Fibroblast of skin of left biceps (primary cell): Measurements from ENCODE around the gene TLE3.
"Not testable (repeated sequence)": the region's sequence is repeated elsewhere in the genome, so short reads cannot be mapped to it uniquely, and the experiment has no call there.

Experiments
- DNase-seq, 2 experiments: peaks; one replicate each; pipeline ENCODE4 v3.0.0-alpha.2; 2013; ENCODE audit warnings: low read depth in 2 of 2

Gene TLE3

DNA sequence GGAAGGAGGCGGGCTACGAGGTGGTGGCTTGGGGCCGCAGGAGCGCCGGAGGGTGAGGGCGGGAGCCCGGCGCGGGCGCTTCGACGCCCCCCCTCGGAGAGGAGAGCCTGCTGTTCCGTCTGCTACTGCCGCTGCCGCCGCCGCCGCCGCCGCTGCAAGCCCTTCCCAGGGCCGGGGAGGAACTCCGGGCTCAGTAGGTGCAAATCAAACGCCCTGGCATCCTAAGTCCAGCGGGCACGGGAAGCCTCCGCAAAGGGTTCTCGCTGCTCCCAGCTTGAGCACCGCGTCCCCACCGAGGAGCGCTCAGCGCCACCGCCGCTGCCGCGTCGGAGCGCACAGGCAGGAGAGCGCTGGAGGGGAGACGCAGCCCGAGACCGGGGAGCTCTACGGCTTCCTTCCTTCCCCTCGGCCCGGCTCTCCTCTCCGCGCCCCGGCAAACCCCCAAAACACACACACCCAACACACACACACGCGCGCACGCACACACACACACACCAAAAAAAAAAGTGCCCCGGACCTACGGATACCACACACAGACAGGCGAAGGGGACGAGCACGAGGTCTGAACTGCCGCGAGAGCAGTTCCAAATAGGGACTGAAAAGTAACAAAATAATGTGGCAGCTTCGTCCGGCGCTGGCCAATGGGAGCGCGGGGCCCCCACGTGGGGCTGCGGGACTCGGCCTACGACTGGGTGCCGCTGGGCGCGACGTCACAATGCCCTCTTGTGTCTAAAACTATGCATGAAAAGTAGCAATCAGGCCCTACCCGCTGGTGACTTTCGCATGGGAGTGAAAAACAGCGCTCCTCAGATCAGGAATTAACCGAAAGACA lies at the start of gene TLE3:
TLE3 (minus strand) TSS at position 597 of the 832 bp plus-strand sequence. CDS start 1,119 bp downstream, outside the sequence.
- DNase-seq, result peak; percentile 97 to 98

DNA sequence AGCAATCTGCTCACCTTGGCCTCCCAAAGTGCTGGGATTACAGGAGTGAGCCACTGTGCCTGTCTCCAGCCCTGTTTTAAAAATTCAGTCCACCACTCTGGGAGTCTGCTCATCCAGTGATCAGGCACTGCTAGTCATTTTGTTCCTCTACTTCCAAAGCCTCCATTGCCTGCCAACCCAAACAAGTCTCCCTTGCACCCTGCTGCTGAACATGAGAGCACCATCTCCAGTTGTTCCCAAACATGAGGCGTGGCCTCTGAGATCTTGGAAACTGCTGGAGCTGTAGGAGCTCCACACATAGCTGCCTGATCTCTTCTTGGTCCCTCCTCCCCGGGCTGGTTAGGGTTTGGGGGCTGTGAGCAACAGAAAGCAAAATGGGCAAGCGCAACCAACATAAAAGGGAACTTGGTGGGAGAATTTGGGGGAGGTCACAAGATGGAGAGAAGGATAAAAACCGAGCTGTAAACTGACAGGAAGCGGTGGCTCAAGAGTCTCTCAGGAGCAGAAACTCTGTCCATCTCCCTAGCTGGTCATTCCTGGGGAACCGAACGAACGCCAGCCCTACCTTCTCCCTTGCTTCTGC lies 49.6 kb upstream of the TLE3 start:
- no peak for DNase-seq

DNA sequence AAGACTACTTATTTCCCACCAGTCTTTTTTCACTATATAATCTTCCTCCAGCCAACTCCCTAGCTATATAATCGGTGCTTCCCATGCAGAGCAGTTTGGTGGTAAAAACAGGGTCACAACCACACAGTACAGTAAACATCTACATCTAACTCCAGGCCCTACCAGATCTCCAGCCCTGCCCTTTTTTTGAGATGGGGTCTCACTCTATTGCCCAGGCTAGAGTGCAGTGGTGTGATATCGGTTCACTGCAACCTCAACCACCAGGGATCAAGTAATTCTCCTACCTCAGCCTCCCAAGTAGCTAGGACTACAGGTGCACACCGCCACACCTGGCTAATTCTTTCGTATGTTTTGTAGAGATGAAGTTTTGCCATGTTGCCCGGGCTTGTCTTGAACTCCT lies 49.1 kb upstream of the TLE3 start:
- DNase-seq, result no peak

DNA sequence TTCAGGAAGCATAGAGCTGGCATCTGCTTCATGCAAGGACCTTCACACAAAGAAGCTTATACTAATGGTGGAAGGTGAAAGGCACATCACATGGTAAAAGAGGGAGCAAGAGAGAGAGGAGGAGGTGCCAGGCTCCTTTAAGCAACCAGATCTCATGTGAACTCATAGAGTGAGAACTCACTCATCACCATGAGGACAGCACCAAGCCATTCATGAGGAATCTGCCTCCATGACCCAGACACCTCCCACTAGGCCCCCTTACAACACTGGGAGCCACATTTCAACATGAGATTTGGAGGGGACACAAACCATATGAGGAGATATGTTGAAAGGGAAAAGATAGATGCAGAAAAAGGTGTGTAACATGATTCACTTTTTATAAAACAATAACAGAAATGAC lies 48.4 kb upstream of the TLE3 start:
- no peak for DNase-seq

DNA sequence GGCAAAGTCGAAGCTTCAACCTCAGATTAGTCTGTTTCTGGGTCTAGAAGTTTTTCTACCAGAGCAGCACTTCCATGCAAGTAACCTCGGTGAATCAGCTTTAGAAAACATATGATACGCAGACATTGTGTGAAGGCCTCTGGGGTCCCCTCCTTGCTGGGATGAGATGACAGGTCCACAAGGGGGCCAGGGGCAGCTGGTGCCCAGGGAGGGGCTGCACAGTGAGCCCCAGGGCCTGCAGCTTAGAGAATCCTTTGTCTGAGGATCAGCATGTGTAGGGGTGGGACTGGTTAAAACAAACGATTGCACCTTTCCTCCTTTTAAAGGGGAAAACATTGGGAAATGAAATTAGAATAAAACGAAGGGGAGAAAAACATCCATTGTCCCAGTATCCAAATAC lies 47.5 kb upstream of the TLE3 start:
- no peak for DNase-seq

DNA sequence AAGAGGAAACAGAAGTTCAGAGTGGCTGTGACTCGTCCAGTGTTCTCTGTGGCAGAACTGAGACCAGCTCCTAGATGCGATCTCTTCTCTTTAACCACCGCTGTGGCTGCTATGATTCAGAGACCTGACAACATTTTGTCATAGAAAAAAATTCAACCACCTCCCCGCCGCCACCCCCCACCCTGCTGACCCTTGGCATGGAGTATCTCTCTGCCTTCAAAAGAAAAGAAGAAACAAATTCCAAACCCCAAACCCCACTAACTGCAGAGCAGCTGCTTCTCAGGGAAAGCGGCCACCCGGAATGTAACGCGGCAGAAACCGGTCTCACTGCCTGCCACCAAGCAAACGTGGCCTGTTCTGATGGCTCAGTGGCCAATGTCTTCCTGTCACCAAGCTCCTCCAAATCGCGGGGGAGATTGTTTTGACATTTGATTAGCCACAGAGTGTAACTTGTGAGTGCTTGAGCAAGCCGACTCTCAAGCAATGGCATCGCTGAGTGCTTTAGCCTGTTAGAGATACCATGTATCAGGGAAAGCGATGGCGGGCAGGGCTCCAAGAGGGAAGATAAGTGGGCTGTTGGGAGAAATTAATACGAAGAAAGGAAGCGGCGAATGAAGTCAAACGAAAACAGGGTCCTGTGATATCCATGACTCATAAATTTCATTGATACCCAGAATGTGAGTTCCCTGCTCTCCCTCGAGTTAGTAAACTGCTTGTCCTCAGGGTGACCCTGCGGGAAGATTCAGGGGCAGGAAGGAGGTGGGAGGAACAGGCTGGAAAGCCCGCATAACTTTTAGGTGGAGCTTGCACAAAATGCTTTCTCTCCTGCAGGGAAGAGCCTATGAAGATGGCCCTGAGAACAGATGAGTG lies 44.8 kb upstream of the TLE3 start:
- DNase-seq, result peak; percentile 28 to 44

DNA sequence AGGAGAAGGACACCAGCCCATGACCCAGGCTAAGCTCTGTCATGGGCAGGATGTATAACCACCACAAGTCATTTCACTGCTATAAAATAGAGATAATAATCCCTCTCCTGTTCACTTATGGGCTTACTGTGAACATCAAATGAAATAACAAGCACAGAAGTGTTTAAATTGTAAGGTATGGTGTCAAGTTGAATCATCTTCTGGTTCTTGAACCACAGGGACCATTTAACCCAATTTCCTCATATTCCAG lies 44.3 kb upstream of the TLE3 start:
- no peak for DNase-seq

DNA sequence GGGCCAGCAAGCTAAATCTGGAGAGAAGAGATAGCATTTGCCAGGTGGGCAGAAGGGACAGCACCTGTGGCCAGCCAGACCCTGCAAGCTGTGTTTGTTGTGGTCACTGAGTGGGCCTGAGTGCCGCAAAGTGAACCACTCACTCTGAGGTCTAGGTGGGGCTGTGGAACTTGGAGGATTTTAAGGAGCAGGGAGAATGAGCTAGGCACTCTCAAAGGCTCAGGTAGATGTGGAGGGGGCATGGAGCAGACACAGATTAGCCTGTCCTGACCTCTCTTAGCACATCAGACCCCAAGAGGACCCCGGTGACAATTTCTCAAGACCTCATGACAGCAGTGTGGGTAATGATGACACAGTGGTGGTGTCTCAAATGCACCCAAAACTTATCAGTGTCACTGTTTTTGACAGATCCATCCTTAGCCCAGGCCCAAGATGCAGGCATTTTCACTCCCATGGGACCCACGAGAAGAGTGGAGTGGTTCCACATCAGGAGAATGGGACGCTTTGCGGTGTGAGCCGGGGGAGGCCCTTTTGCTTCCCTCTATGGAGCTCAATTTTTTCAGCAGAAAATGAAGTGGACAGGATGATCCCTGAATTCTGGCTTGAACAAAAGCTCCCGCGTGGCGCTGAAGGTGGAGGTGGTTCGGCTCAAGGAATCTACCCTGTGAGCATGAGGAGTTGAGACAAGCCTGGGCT lies 43.8 kb upstream of the TLE3 start:
- no peak for DNase-seq

DNA sequence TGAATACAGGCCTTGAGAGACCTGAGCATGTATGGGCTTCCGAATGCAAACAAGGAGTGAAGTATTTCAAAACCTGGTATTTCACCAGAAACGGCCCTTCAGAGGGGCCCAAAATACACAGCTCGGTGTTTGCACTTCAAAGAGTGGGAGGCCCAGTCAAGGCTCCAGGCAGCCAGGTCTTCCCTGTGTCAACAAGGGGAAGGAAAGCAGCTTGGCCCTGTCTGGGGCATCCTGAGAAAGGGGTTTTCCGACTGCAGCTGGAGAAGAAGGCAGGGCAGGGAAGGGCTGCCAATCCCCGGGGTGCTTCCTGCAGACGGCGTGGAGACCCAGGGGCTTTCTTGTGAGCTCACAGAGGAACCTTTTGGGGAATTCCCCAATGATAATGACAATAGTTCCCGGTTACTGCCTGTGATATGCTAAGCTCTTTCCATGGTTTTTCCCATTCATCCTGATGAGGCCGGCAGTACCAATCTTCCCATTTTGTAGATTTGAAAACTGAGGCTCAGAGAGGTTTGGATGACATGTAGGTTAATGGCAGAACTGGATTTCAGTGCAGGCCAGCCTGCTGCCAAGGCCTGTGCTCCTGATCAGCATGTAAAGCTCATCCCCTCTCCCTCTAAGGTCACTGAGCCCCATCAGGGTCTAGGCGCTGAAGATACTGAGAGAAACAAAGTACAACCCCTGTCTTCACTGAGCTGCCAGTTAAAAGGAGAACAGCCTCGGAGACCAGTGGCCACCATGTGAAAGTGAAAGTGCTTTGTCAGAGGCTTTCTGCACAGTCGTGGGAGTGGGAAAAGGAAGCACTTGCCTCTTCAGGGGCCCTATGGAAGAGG lies 43.0 kb upstream of the TLE3 start:
- no peak for DNase-seq

DNA sequence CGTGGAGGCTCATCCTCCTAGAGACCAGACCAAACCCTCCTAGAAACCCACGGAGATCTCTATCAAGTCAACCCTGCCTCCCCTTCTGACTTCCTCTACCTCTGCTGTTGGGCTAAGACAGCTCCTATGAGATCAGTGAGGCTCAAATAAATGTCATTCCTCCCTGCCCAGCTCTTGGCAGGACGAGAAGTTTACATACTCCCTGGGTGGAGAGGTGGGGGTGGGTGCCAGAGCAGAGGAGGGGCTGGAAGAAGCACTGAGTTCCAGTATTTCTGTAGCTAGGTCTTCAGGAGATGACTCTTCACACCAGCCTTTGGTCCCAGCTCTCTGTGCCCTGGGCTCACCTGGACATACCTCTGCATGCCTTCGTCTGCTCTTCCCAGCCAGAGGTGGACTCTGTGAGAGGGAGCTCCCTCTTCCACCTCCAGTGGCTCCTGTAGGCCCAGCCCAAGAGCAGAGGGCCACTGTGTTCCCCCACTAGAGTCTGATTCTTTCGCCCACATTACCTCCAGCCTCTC lies 42.4 kb upstream of the TLE3 start:
- no peak for DNase-seq

DNA sequence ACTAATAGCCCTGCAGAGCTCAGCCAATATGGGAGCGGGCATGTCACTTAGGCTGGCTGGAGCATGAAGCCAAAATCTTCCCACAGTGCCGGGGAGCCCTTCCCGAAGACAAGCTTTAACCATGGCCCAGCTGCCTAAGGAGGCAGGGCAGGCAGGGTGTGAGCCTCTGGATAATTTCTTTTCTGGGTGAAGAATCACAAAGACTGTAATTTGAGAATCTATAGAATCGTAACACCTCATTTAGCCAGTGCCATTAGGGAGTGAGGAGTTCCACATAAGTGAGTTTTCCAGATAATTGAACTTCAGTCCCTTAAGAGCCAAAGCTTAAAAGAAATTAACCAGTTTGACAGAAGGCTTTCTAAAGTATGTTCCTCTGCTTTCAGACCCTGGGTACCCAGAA lies 40.2 kb upstream of the TLE3 start:
- DNase-seq, result no peak

DNA sequence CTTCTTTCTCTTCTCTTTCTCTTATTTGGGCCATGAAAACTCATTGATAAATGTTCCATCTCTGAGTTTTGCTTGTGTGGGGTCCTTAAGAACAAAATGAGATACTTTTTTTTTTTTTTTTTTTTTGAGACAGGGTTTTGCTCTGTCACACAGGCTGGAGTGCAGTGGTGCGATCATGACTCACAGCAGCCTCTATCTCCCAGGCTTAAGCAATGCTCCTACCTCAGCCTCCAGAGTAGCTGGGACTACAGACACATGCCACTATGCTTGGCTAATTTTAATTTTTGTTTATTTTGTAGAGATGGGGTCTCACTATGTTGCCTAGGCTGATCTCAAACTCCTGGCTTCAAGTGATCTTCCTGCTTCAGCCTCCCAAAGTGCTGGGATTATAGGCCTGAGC lies 39.3 kb upstream of the TLE3 start:
- not testable (repeated sequence) for DNase-seq

DNA sequence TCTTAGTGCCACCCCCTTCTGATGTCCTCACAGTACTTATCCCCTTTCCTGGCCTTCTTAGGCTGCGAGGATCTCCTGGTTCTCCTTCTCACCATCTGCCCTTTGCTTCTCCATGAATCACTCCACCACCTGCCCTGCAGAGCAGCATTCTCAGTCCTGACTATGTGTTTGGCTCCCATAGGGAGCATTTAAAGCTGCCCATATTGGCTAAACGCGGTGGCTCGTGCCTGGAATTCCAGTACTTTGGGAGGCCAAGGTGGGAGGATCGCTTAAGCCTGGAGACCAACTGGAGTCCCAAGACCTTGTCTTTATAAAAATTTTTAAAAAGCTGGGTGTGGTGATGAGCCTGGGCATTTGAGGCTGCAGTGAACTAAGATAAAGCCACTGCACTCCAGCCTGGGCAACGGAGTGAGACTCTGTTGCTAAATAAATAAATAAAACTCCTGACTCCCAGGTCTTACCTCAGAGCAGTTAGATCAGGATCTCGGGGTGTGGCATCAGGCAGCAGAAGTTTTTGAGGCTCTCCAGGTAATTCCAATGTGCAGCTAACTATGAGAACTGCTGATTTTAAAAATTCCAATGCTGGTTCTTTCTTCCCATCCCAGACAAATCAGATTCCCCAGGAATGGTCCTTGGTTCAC lies 36.2 kb upstream of the TLE3 start:
- no peak for DNase-seq

DNA sequence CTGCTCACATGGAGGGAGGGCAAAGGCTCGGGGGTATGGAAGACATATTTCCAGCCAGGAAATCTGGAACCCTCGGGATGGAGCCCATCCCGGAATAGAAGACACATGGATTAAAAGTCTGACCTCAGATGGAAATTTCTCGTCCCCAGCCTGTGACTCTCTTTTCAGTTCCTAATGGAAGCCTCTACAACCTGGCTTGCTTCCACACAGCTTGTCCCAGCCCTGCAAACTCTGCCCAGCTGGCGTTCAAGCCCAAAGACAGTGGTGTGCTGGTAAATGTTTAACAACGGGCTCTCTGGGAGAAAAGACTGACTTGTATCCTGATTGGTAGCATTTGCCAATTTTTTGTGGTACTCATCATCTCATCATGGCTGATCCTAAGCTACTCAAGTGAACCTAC lies 35.6 kb upstream of the TLE3 start:
- DNase-seq, result no peak

DNA sequence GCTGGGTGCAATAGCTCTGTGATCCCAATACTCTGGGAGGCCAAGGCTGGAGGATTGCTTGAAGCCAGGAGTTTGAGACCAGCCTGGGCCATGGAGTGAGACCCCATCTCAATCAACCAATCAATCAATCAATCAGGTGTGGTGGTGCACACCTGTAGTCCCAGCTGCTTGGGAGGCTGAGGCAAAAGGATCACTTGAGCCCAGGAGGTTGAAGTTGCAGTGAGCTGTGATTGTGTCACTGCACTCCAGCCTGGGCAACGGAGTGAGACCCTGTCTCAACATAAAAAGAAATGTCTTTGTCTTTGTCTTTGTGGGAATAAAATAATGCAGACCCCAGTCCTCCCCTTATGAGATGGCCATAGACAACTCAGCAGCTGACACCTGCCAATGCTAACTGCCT lies 34.9 kb upstream of the TLE3 start:
- DNase-seq, result no peak

DNA sequence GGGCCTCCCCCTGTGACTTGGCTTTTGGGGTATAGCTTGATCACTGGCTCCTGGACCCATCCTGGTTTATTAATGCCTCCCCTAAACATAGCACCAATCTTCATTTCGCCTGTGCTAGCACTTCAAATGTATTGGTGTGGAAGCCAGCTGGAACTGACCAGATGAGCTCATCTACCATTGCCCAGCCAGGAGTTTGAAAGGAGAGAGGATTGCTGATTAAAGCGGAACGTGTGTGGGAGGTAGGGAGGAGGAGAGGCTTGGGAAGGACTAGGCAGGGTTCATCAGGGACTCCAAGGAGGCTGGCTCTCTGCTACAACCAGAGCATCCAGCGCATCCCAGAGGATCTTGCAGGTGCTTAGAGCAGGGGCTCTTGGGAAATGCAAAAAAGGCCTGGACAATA lies 34.4 kb upstream of the TLE3 start:
- DNase-seq, result no peak

DNA sequence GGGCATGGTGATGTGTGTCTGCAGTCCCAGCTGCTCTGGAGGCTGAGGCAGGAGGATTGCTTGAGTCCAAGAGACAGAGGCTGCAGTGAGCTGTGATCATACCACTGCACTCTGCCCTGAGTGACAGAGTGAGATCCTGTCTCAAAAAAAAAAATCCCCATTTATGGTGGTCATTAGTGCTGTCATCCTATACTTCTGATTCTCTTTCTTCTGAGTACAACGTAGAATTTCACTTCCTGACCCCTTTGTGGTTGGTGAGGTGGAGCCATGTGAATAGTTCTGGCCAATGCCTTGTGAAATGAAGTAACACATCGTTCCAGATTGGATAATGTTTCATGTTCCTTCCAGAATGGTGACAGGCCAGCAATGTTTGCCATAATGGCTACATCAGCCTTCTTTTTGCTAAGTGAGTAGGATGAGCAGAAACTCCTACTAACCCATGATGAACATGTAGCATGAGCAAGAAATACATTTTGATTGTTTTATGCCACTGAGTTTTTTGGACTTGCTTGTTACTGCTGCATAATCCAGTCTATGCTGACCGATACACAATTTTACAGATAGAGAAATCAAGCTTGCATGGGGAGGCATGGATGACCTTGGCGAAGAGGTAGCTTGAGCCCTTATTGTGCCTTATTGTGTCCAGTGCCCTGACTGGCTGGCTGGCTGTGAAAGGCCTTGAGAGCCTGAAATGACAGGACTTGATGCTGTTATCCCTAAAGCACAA lies 30.9 kb upstream of the TLE3 start:
- DNase-seq, result no peak

DNA sequence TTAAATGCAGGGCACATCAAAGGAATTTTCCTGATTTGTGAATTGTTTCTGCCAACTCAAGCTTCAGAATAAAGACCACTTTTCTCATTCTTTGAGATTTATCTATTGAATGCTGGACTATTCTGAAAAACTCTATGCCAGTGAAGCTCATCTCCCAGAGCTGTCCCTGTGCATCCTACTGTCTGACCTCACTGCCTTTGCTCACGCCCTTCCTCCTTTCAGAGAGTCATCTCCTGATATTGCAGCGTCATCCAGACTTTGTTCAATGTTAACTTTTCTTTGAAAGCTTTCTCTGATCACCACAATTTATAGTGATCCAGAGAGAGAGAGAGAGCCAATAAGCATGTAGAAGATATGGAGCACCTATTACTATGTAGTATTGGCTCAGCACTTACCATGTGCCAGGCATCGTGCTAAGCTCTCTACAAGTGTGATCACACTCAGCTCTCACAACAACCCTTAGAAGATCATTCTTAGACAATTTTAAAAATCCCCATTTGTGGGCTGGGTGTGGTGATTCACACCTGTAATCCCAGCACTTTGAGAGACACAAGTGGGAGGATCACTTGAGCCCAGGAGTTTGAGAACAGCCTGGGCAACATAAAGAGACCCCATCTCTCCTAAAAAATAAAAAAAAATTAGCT lies 30.2 kb upstream of the TLE3 start:
- DNase-seq, result no peak

DNA sequence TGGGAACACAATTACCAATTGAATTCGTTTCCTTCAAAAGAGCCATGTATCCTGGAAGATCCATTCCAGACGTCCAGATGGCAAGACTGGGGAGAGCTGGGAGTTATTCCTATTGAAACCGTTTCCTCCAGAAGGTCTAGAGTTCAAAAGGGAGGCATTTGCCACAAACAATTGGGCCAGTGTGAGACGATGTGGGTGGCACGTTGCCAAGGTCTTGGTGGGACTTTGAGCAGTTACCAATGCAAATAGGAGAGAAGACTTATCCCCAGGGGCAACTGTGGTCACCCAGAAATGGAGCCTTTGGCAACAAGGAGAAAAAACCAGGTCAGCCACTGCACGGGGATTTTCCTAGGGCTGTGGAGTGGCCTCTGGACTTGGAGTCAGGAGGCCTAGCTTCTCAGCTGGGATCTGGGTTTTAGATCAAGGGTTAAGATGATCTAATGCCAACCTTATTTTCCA lies 29.6 kb upstream of the TLE3 start:
- DNase-seq, result no peak
